K562 (cell line): ENCODE data around the gene SLCO2A1. TPM values are rescaled to one million over a fixed set of nuclear protein-coding genes. Genes with fewer than 3 reads are reported as not detected.

ENCODE experiments used
- ATAC-seq: fragments of 200-7000 bp; cut with Tn5 transposase; 3 replicates; pipeline ENCODE4 v1.9.1; 2020; ENCODE audit warnings: moderate library complexity
- BruUV-seq: library from RNA; stranded (reverse); fragments of 400-500 nt; replicated peaks from 2 replicates; lab custom pipeline; 2021; lab: Mats Ljungman, UMichigan
- CTCF ChIA-PET: fragments of 300-600 bp; formaldehyde crosslinking; extraction: SDS; loops from one replicate; lab custom pipeline; 2021; ENCODE audit warnings: low intra/inter-chr PET ratio; lab: Yijun Ruan, JAX
- POLR2A ChIA-PET: fragments of 300-600, 350-650 bp; sonication (Branson Sonifier 250); formaldehyde crosslinking; extraction: SDS; loops from one replicate; lab custom pipeline; 2021; ENCODE audit warnings: antibody characterized with exemption, inconsistent platforms; lab: Yijun Ruan, JAX
- DNase-seq, 4 experiments: peaks; one replicate each; pipeline versions ENCODE4 v3.0.0 to v3.0.0-alpha.2; 2011 to 2018; ENCODE audit warnings: low spot score in 3 of 4, mixed read lengths in 3 of 4; ENCODE audit errors: extremely low read depth in 1 of 4
- FAIRE-seq: peaks from 2 replicates; lab custom pipeline; 2011; peaks lifted over from hg19 to GRCh38; lab: Jason Lieb, UNC
- H2AFZ ChIP-seq: 2 replicates; pipeline ENCODE4 v1.6.0; 2011; ENCODE audit warnings: low read depth, low read length, control low read depth, inconsistent platforms
- H3K27ac ChIP-seq: fragments of 200-600 bp; 3 replicates; pipeline ENCODE4 v1.8.0; 2011; ENCODE audit warnings: low read depth, mild to moderate bottlenecking, control low read depth, inconsistent platforms, low read length, moderate library complexity, mixed read lengths; ENCODE audit errors: extremely low read depth
- H3K27me3 ChIP-seq, 2 experiments: fragments of 300-600 bp in 1 of 2; 2 replicates in 1 of 2; 3 replicates in 1 of 2; pipeline versions ENCODE4 v1.6.0 to v1.8.0; 2011; ENCODE audit warnings: inconsistent platforms in 2 of 2, low read length in 2 of 2, mild to moderate bottlenecking in 1 of 2, mixed read lengths in 1 of 2, moderate library complexity in 1 of 2; ENCODE audit not compliant: control insufficient read depth in 2 of 2, insufficient read depth in 2 of 2
- H3K36me3 ChIP-seq: fragments of 300-600 bp; 3 replicates; pipeline ENCODE4 v1.8.0; 2011; ENCODE audit warnings: mild to moderate bottlenecking, low read length, inconsistent platforms; ENCODE audit not compliant: control insufficient read depth, insufficient read depth
- H3K4me1 ChIP-seq, 2 experiments: fragments of 200-600 bp in 1 of 2; replicated peaks in 1 of 2; 2 replicates in 1 of 2; 3 replicates in 1 of 2; pipeline versions ENCODE4 v1.5.1 to v1.8.0; 2011; ENCODE audit warnings: inconsistent platforms in 2 of 2, low read length in 2 of 2, mild to moderate bottlenecking in 1 of 2, mixed read lengths in 1 of 2, moderate library complexity in 1 of 2; ENCODE audit not compliant: control insufficient read depth in 2 of 2, insufficient read depth in 2 of 2
- H3K4me2 ChIP-seq: 2 replicates; pipeline ENCODE4 v1.6.1; 2011; ENCODE audit warnings: low read length, control low read depth, inconsistent platforms, mixed read lengths; ENCODE audit not compliant: insufficient read depth
- H3K4me3 ChIP-seq: fragments of 200-600 bp; sonication (generic), shearing (Covaris generic); 2 replicates; pipeline ENCODE4 v1.5.1; 2016; ENCODE audit warnings: control low read depth, inconsistent platforms
- H3K79me2 ChIP-seq: fragments of 200-600 bp; 3 replicates; pipeline ENCODE4 v1.8.0; 2011; ENCODE audit warnings: low read length, inconsistent platforms; ENCODE audit not compliant: control insufficient read depth, insufficient read depth
- H3K9ac ChIP-seq, 2 experiments: 2 replicates each; pipeline versions ENCODE4 v1.6.0 to v1.6.1; 2011; ENCODE audit warnings: low read depth in 2 of 2, low read length in 2 of 2, control low read depth in 1 of 2, inconsistent platforms in 1 of 2, mild to moderate bottlenecking in 1 of 2, mixed read lengths in 1 of 2; ENCODE audit not compliant: insufficient read depth in 1 of 2
- H3K9me1 ChIP-seq: one replicate; pipeline ENCODE4 v1.6.0; 2011; ENCODE audit warnings: inconsistent platforms, mild to moderate bottlenecking, low read length, moderate library complexity; ENCODE audit not compliant: control insufficient read depth, insufficient read depth
- H3K9me3 ChIP-seq: replicated peaks from 2 replicates; pipeline ENCODE4 v1.5.1; 2011; ENCODE audit warnings: low read depth, low read length, inconsistent platforms; ENCODE audit not compliant: control insufficient read depth, insufficient read depth
- H4K20me1 ChIP-seq: replicated peaks from 2 replicates; pipeline ENCODE4 v1.6.1; 2011; ENCODE audit warnings: low read length, inconsistent platforms, mixed read lengths; ENCODE audit not compliant: control insufficient read depth, insufficient read depth
- WGBS: fragments of 100-300 bp; shearing (Covaris generic); methylation state at CpG from one replicate; pipeline ENCODE4 v1.1.6; 2016; ENCODE audit warnings: low coverage, mixed read lengths; ENCODE audit not compliant: insufficient coverage; ENCODE audit errors: missing lambda C conversion rate; 5-methylcytosine and 5-hydroxymethylcytosine counted together
- in situ Hi-C: fragments of 300-500 bp; cut with MboI; formaldehyde crosslinking; loops from 4 replicates; pipeline ENCODE4 v1.15.0; 2018; ENCODE audit warnings: inconsistent platforms, mixed read lengths
- intact Hi-C: fragments of 100-400 bp; cut with micrococcal nuclease; formaldehyde crosslinking; loops from 2 replicates; pipeline ENCODE4 v1.14.2; 2022
- polyA plus RNA-seq, 8 experiments: library from polyadenylated mRNA; depleted of rRNA in 4 of 8; stranded (reverse) in 5 of 8; unstranded in 3 of 8; fragments of >200 nt; fragmentation: Nextera tagmentation in 2 of 8; fragmentation: Illumina TruSeq in 1 of 8; extraction: Ambion mirVana in 2 of 8; extraction: Trizol in 1 of 8; gene quantifications; 2 replicates each; pipeline versions ENCODE4 v1.2.1 to v1.2.3, GENCODE V29; 2011 to 2014; ENCODE audit warnings: inconsistent platforms in 1 of 8, missing spikeins in 1 of 8
- total RNA-seq, 7 experiments: library from RNA; depleted of rRNA in 6 of 7; stranded (reverse); fragments of >200 nt in 6 of 7; fragmentation: Illumina TruSeq in 2 of 7; extraction: Trizol in 2 of 7; gene quantifications; 2 replicates each; pipeline versions ENCODE4 v1.2.1 to v1.2.3, GENCODE V29; 2011 to 2021; ENCODE audit warnings: low replicate concordance in 1 of 7
- TF ChIP-seq, protein P1 (sequence below): fragments of 450-650 bp; IDR thresholded peaks from 2 replicates; pipeline ENCODE4 v1.6.1; 2014; ENCODE audit warnings: low read depth, mild to moderate bottlenecking, moderate library complexity, borderline replicate concordance
- TF ChIP-seq, protein P2 (sequence below): sonication (generic); formaldehyde crosslinking; IDR thresholded peaks from 2 replicates; pipeline ENCODE4 v1.8.1; 2023; ENCODE audit warnings: mild to moderate bottlenecking, missing genetic modification reagents

SLCO2A1 gene
- total and polyA plus RNA-seq, 9 of the 15 experiments (the other 6 are each of a cell fraction or from before 2014, with no cell fraction given): 0.16 to 1.0 TPM; not detected in 7

- Histone ChIP-seq H3K9me1 (no peaks in the 10 kb centered on the region), H2AFZ (no peak overlapping the region), H3K4me3 (no peak overlapping the region), H3K36me3 (no peaks in the 10 kb centered on the region), H4K20me1 (no peaks in the 10 kb centered on the region; the same call in 1 of the 2 replicates), H3K27ac (no peak overlapping the region), H3K79me2 (no peaks in the 10 kb centered on the region), H3K9me3 (no peaks in the 10 kb centered on the region), H3K9ac (no peak overlapping the region), H3K4me1 (no peaks in the 10 kb centered on the region), H3K4me2 (no peak overlapping the region), H3K27me3 (peaks cover 3 to 63% of the 10 kb centered on the region in 2 experiments; a peak in 3 of 5 replicates)
- POLR2A ChIA-PET: interaction anchor here (0.6 kb wide), 1 partner anchor 111 kb away, joined by 3 read pairs; no protein-coding TSS in a partner anchor
- in situ Hi-C loops: no loop called here
- DNase-seq: no peak
- intact Hi-C loops: loop anchor here (10.0 kb wide), 1 partner anchor 369 kb away; no protein-coding TSS in a partner anchor
- no peak for ATAC-seq
- no TSS peak for BruUV-seq
- TF ChIP-seq, protein P1, sequence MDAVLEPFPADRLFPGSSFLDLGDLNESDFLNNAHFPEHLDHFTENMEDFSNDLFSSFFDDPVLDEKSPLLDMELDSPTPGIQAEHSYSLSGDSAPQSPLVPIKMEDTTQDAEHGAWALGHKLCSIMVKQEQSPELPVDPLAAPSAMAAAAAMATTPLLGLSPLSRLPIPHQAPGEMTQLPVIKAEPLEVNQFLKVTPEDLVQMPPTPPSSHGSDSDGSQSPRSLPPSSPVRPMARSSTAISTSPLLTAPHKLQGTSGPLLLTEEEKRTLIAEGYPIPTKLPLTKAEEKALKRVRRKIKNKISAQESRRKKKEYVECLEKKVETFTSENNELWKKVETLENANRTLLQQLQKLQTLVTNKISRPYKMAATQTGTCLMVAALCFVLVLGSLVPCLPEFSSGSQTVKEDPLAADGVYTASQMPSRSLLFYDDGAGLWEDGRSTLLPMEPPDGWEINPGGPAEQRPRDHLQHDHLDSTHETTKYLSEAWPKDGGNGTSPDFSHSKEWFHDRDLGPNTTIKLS: no peak
- TF ChIP-seq, protein P2, sequence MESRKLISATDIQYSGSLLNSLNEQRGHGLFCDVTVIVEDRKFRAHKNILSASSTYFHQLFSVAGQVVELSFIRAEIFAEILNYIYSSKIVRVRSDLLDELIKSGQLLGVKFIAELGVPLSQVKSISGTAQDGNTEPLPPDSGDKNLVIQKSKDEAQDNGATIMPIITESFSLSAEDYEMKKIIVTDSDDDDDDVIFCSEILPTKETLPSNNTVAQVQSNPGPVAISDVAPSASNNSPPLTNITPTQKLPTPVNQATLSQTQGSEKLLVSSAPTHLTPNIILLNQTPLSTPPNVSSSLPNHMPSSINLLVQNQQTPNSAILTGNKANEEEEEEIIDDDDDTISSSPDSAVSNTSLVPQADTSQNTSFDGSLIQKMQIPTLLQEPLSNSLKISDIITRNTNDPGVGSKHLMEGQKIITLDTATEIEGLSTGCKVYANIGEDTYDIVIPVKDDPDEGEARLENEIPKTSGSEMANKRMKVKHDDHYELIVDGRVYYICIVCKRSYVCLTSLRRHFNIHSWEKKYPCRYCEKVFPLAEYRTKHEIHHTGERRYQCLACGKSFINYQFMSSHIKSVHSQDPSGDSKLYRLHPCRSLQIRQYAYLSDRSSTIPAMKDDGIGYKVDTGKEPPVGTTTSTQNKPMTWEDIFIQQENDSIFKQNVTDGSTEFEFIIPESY (CRISPR knock-in tag): no peak
- WGBS: 12% methylated on average over 13 of the region's 13 CpGs
- CTCF ChIA-PET: no interaction called here
- no peak for FAIRE-seq
Observed at GRCh38 chr3:133935843-133936769, 93.6 kb downstream of the SLCO2A1 start.
